Stimulated activated CD8-positive, alpha-beta memory T cell treated with anti-CD3 and anti-CD28 coated beads, Interleukin-12 subunit alpha, Interleukin-12 subunit beta, amount 100 ng/mL, for 24 hours (primary cell): ENCODE data around the gene UBASH3A.
"Not testable (repeated sequence)": the region's sequence is repeated elsewhere in the genome, so short reads cannot be mapped to it uniquely, and the experiment has no call there.

ENCODE experiments used
- DNase-seq: peaks from one replicate; pipeline ENCODE4 v3.0.0-alpha.2; 2020; ENCODE audit errors: extremely low read depth

UBASH3A gene

GRCh38 chr21:42390193-42390592, 13.5 kb upstream of the UBASH3A start:
- no peak for DNase-seq

GRCh38 chr21:42390696-42391095, 13.0 kb upstream of the UBASH3A start:
- DNase-seq, result no peak

- no peak for DNase-seq
Observed at GRCh38 chr21:42391297-42391696, 12.4 kb upstream of the UBASH3A start.

GRCh38 chr21:42392731-42393442, 10.8 kb upstream of the UBASH3A start:
- DNase-seq, result no peak

GRCh38 chr21:42393443-42393950, 10.2 kb upstream of the UBASH3A start:
- DNase-seq, result no peak

GRCh38 chr21:42395302-42395701, 8.4 kb upstream of the UBASH3A start:
- no peak for DNase-seq

GRCh38 chr21:42395905-42396651, 7.6 kb upstream of the UBASH3A start, which contains the start of gene TMPRSS3:
TMPRSS3 (minus strand) TSS chr21:42396052; CDS start chr21:42395417, 635 bp downstream.
- no peak for DNase-seq

GRCh38 chr21:42396799-42397745, 6.6 kb upstream of the UBASH3A start:
- DNase-seq, result no peak

GRCh38 chr21:42397746-42398394, 5.8 kb upstream of the UBASH3A start:
- no peak for DNase-seq

GRCh38 chr21:42398436-42399028, 5.2 kb upstream of the UBASH3A start:
- no peak for DNase-seq

- no peak for DNase-seq
Observed at GRCh38 chr21:42400525-42400924, 3.2 kb upstream of the UBASH3A start.

- DNase-seq, result no peak
Observed at GRCh38 chr21:42401154-42401553, 2.5 kb upstream of the UBASH3A start.

GRCh38 chr21:42401820-42402251, 1.9 kb upstream of the UBASH3A start:
- no peak for DNase-seq

- no peak for DNase-seq
Observed at GRCh38 chr21:42404539-42404938, 837 bp downstream of the UBASH3A start.

GRCh38 chr21:42405064-42406013, 1.6 kb downstream of the UBASH3A start:
- DNase-seq, result no peak

- DNase-seq, result no peak
Observed at GRCh38 chr21:42406201-42406621, 2.5 kb downstream of the UBASH3A start.

- no peak for DNase-seq
Observed at GRCh38 chr21:42406866-42407265, 3.2 kb downstream of the UBASH3A start.

- DNase-seq, result no peak
Observed at GRCh38 chr21:42407476-42407875, 3.8 kb downstream of the UBASH3A start.

GRCh38 chr21:42408718-42409117, 5.0 kb downstream of the UBASH3A start:
- not testable (repeated sequence) for DNase-seq

- DNase-seq, result no peak
Observed at GRCh38 chr21:42409366-42409765, 5.7 kb downstream of the UBASH3A start.
